SK-N-SH treated with all-trans-retinoic acid at 6 μM for 48 hours (cell line): ENCODE results near the gene PTH1R.

Experiments
- ARNTL ChIP-seq: fragments of 450-650 bp; formaldehyde crosslinking; IDR thresholded peaks from 2 replicates; pipeline ENCODE4 v1.5.0; 2020; ENCODE audit warnings: low read depth, mild to moderate bottlenecking, moderate library complexity, borderline replicate concordance
- CREB5 ChIP-seq: fragments of 250-450 bp; sonication (Bioruptor Pico); IDR thresholded peaks from 2 replicates; pipeline ENCODE4 v1.5.1; 2020; ENCODE audit warnings: low read depth, mild to moderate bottlenecking, moderate library complexity
- ESRRG ChIP-seq: fragments of 250-450 bp; sonication (Bioruptor Pico); IDR thresholded peaks from 2 replicates; pipeline ENCODE4 v1.6.1; 2021; ENCODE audit warnings: mild to moderate bottlenecking
- GLIS3 ChIP-seq: fragments of 250-450 bp; sonication (Bioruptor Pico); IDR thresholded peaks from 2 replicates; pipeline ENCODE4 v1.5.0; 2020; ENCODE audit warnings: mild to moderate bottlenecking, moderate library complexity
- ISL1 ChIP-seq: fragments of 250-450 bp; sonication (Bioruptor Pico); IDR thresholded peaks from 2 replicates; pipeline ENCODE4 v2.1.2; 2022; ENCODE audit warnings: mild to moderate bottlenecking, moderate library complexity
- OSR1 ChIP-seq: fragments of 250-450 bp; sonication (Bioruptor Pico); IDR thresholded peaks from 2 replicates; pipeline ENCODE4 v1.8.0; 2022; ENCODE audit warnings: moderate library complexity, mild to moderate bottlenecking, inconsistent platforms
- PATZ1 ChIP-seq: fragments of 250-450 bp; sonication (Bioruptor Pico); IDR thresholded peaks from 2 replicates; pipeline ENCODE4 v1.8.0; 2020; ENCODE audit warnings: mild to moderate bottlenecking, moderate library complexity, borderline replicate concordance
- PPARA ChIP-seq: fragments of 250-450 bp; sonication (Bioruptor Pico); IDR thresholded peaks from 2 replicates; pipeline ENCODE4 v1.5.0; 2020; ENCODE audit warnings: mild to moderate bottlenecking, borderline replicate concordance
- RARB ChIP-seq: fragments of 250-450 bp; sonication (Bioruptor Pico); IDR thresholded peaks from 2 replicates; pipeline ENCODE4 v1.8.0; 2021; ENCODE audit warnings: mild to moderate bottlenecking, moderate library complexity
- SNAI2 ChIP-seq: fragments of 250-450 bp; sonication (Bioruptor Pico); IDR thresholded peaks from 2 replicates; pipeline ENCODE4 v1.5.0; 2020; ENCODE audit warnings: mild to moderate bottlenecking, moderate library complexity
- ZC3H10 ChIP-seq: fragments of 250-450 bp; sonication (Bioruptor Pico); IDR thresholded peaks from 2 replicates; pipeline ENCODE4 v1.5.1; 2021; ENCODE audit warnings: mild to moderate bottlenecking, moderate library complexity
- ZFP3 ChIP-seq: fragments of 250-450 bp; sonication (Bioruptor Pico); IDR thresholded peaks from 2 replicates; pipeline ENCODE4 v1.5.0; 2020; ENCODE audit warnings: mild to moderate bottlenecking, moderate library complexity
- ZFP30 ChIP-seq: fragments of 450-650 bp; formaldehyde crosslinking; IDR thresholded peaks from 2 replicates; pipeline ENCODE4 v1.5.0; 2022; ENCODE audit warnings: mild to moderate bottlenecking, moderate library complexity

GRCh38 chr3:46933261-46933660 is 55.7 kb downstream of the PTH1R start:
- TF ChIP-seq ARNTL (CRISPR knock-in tag) (no peak), OSR1 (CRISPR knock-in tag) (no peak), SNAI2 (CRISPR knock-in tag) (no peak), ZFP30 (CRISPR knock-in tag) (no peak), RARB (CRISPR knock-in tag) (no peak), PATZ1 (CRISPR knock-in tag) (no peak), ZC3H10 (CRISPR knock-in tag) (no peak), ESRRG (CRISPR knock-in tag) (no peak), PPARA (CRISPR knock-in tag) (no peak), ISL1 (CRISPR knock-in tag) (no peak), CREB5 (no peak), ZFP3 (CRISPR knock-in tag) (no peak), GLIS3 (CRISPR knock-in tag) (no peak)
